Sigmoid colon (tissue), 7 donors: ENCODE results near the gene ZIC1. TPM values are rescaled to one million over a fixed set of nuclear protein-coding genes. Genes with fewer than 3 reads are reported as not detected.

Experiments
- DNase-seq: peaks from one replicate; pipeline ENCODE4 v3.0.0-alpha.2; 2019
- H3K27ac ChIP-seq, 4 donors: fragments of 200-600 bp; sonication (generic); one replicate each; pipeline ENCODE4 v1.5.1; 2016 to 2019; ENCODE audit warnings: mild to moderate bottlenecking in 1 of 4
- H3K27me3 ChIP-seq, 3 donors: fragments of 200-600 bp; sonication (generic); one replicate each; pipeline ENCODE4 v1.5.1; 2019; ENCODE audit warnings: mild to moderate bottlenecking in 1 of 3
- H3K36me3 ChIP-seq, 4 donors: fragments of 200-600 bp; sonication (generic); one replicate each; pipeline ENCODE4 v1.5.1; 2016 to 2019
- H3K4me1 ChIP-seq, 4 donors: fragments of 200-600 bp; sonication (generic); one replicate each; pipeline ENCODE4 v1.5.1; 2017 to 2019
- H3K4me3 ChIP-seq, 4 donors: fragments of 200-600 bp; sonication (generic); one replicate each; pipeline ENCODE4 v1.5.1; 2017 to 2019; ENCODE audit warnings: mild to moderate bottlenecking in 2 of 4, moderate library complexity in 1 of 4
- H3K9me3 ChIP-seq, 4 donors: fragments of 200-600 bp in 3 of 4; sonication (generic) in 3 of 4; one replicate each; pipeline versions ENCODE4 v1.5.1 to v1.6.1; 2013 to 2019
- CTCF ChIP-seq, 4 experiments: fragments of 450-650 bp in 3 of 4; fragments of 200-600 bp in 1 of 4; IDR thresholded peaks; one replicate each; pipeline ENCODE4 v1.5.1; 2016 to 2019; ENCODE audit warnings: antibody characterized with exemption in 4 of 4, mild to moderate bottlenecking in 3 of 4, moderate library complexity in 2 of 4
- EP300 ChIP-seq, 4 donors: sonication (generic); formaldehyde crosslinking; IDR thresholded peaks; one replicate each; pipeline ENCODE4 v1.6.1; 2017; ENCODE audit warnings: antibody characterized with exemption in 4 of 4
- POLR2A ChIP-seq, 2 donors: fragments of 450-650 bp; IDR thresholded peaks; one replicate each; pipeline ENCODE4 v1.6.1; 2016; ENCODE audit warnings: antibody characterized with exemption in 2 of 2, mild to moderate bottlenecking in 2 of 2, moderate library complexity in 2 of 2
- POLR2AphosphoS5 ChIP-seq, 4 donors: sonication (generic); formaldehyde crosslinking; IDR thresholded peaks; one replicate each; pipeline ENCODE4 v1.6.1; 2017; ENCODE audit warnings: antibody characterized with exemption in 4 of 4
- WGBS, 2 donors: extraction: QIAGEN DNeasy Blood & Tissue Kit; methylation state at CpG; one replicate each; pipeline ENCODE4 v1.1.7; 2013; 5-methylcytosine and 5-hydroxymethylcytosine counted together
- intact Hi-C: fragments of 100-400 bp; cut with DNase I; formaldehyde crosslinking; loops from one replicate; pipeline ENCODE4 v1.15.1; 2023
- polyA plus RNA-seq, 3 donors: library from polyadenylated mRNA; stranded (reverse); fragments of 200-250 nt; gene quantifications; one replicate each; pipeline ENCODE4 v1.2.3, GENCODE V29; 2013
- total RNA-seq, 4 donors: library from RNA; depleted of rRNA; stranded (reverse); fragments of >200 nt; gene quantifications; one replicate each; pipeline ENCODE4 v1.1.0, GENCODE V29; 2016
- donor health status: healthy with polysubstance abuse.
- donor health status: Bipolar disorder and iron deficiency.
- donor health status: healthy.

Gene ZIC1
- total and polyA plus RNA-seq, 7 donors: not detected

DNA sequence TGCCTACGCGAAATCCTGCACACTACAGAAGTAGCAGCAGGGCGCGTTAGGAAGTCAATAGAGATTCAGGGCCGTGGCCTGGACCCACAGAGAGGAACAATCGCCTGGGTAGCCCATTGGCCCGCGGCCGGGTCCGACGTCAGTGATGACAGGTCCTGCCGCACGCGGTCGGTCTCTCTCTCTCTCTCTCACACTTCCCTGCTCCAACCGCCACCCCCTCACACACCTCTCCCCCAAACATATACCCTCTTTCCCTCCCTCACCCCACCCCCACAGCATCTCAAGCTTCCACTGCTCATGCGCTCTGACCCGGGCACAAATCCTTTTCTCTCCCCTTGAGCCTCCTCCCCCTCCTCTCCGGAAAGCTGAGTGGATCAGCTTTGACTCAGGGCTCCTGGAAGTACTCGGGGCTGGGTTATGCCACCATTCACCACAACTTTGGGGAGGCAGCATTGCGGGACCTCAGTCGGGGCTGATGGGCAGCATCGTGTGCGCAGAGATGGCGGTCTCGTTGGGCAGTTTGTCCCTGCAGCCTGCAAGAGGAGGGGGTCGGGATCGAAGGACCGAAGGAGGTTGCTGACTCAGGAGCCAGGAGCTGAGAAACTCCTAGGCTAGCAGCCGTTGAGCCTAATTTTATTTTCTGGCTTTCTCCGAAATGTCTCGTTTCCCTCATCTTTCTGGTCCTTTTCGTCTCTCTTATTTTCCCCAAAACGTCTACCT lies 11.8 kb upstream of the ZIC1 start:
- Histone ChIP-seq H3K4me1 (peaks cover 0 to 52% (median 43%) of the 10 kb centered on the region in 4 donors), H3K27me3 (peaks cover 62 to 100% (median 91%) of the 10 kb centered on the region in 3 donors), H3K27ac (no peak overlapping the region), H3K36me3 (no peaks in the 10 kb centered on the region), H3K4me3 (no peak overlapping the region), H3K9me3 (no peaks in the 10 kb centered on the region)
- WGBS, 2 donors: 8 to 26% methylated on average over 34 of the region's 34 CpGs
- no peak for TF ChIP-seq EP300 (IDR thresholded peaks at IDR 0.05)
- no peak for TF ChIP-seq CTCF (IDR thresholded peaks at IDR 0.05)
- TF ChIP-seq POLR2AphosphoS5 (IDR thresholded peaks at IDR 0.05): no peak
- no peak for TF ChIP-seq POLR2A (IDR thresholded peaks at IDR 0.05)
- DNase-seq: no peak
- intact Hi-C loops: no loop called here

GRCh38 chr3:147397875-147398812 lies 11.0 kb upstream of the ZIC1 start:
- Histone ChIP-seq H3K27ac (no peak overlapping the region), H3K36me3 (no peaks in the 10 kb centered on the region), H3K4me1 (peaks cover 0 to 43% (median 35%) of the 10 kb centered on the region in 4 donors), H3K4me3 (no peak overlapping the region), H3K9me3 (no peaks in the 10 kb centered on the region), H3K27me3 (peaks cover 54 to 100% (median 91%) of the 10 kb centered on the region in 3 donors)
- WGBS, 2 donors: 14 to 20% methylated on average over 46 of the region's 46 CpGs
- no peak for TF ChIP-seq CTCF (IDR thresholded peaks at IDR 0.05)
- no peak for TF ChIP-seq POLR2A (IDR thresholded peaks at IDR 0.05)
- DNase-seq: no peak
- intact Hi-C loops: no loop called here

- H3K4me3 ChIP-seq: no peak overlapping the region
- WGBS, 2 donors: 52 to 57% methylated on average over 2 of the region's 2 CpGs
- peaks cover 0 to 3% (median 0%) of the 10 kb centered on the region in 4 donors for H3K9me3 ChIP-seq
- TF ChIP-seq CTCF (IDR thresholded peaks at IDR 0.05) (no peak), POLR2A (IDR thresholded peaks at IDR 0.05) (no peak)
- H3K4me1 ChIP-seq: peaks cover 0 to 35% (median 27%) of the 10 kb centered on the region in 4 donors
- H3K27me3 ChIP-seq: peaks cover 46 to 100% (median 89%) of the 10 kb centered on the region in 3 donors
- no peak overlapping the region for H3K27ac ChIP-seq
- DNase-seq: no peak
- intact Hi-C loops: no loop called here
- H3K36me3 ChIP-seq: no peaks in the 10 kb centered on the region
Measured at GRCh38 chr3:147398813-147399534, 10.2 kb upstream of the ZIC1 start.

GRCh38 chr3:147400111-147400510 lies 9.1 kb upstream of the ZIC1 start:
- Histone ChIP-seq H3K36me3 (no peaks in the 10 kb centered on the region), H3K4me3 (no peak overlapping the region), H3K4me1 (peaks cover 0 to 30% (median 25%) of the 10 kb centered on the region in 4 donors), H3K27me3 (peaks cover 36 to 100% (median 89%) of the 10 kb centered on the region in 3 donors), H3K9me3 (peaks cover 0 to 3% (median 0%) of the 10 kb centered on the region in 4 donors), H3K27ac (no peak overlapping the region)
- intact Hi-C loops: no loop called here
- TF ChIP-seq CTCF (IDR thresholded peaks at IDR 0.05) (no peak), POLR2A (IDR thresholded peaks at IDR 0.05) (no peak), POLR2AphosphoS5 (IDR thresholded peaks at IDR 0.05) (no peak), EP300 (IDR thresholded peaks at IDR 0.05) (no peak)
- DNase-seq: no peak
